Measurements from ENCODE around the gene CTNNA3. TPM values are rescaled to one million over a fixed set of nuclear protein-coding genes. Genes with fewer than 3 reads are reported as not detected.
A peak's percentile ranks its signal among the peaks of the same experiment; 100 is the strongest.

Gene CTNNA3
- total and polyA plus RNA-seq, 5 experiments from 2014 or later = not detected

- Mint-ChIP-seq H3K27me3 (no peaks in the 10 kb centered on the region), H3K27ac (no peak overlapping the region), H3K9me3 (peaks cover 0 to 20% (median 4%) of the 10 kb centered on the region in 9 donors), H3K36me3 (no peaks in the 10 kb centered on the region), H3K4me1 (peaks cover 0 to 3% (median 0%) of the 10 kb centered on the region in 4 donors), H3K4me3 (no peak overlapping the region)
- POLR2A ChIA-PET = no interaction called here
- DNase-seq = no peak
- ATAC-seq = no peak
Observed at GRCh38 chr10:66483966-66484365, 1212.0 kb downstream of the CTNNA3 start.

GRCh38 chr10:66472156-66472555, 1223.8 kb downstream of the CTNNA3 start:
- no peak overlapping the region for H3K4me3 Mint-ChIP-seq
- no peak for DNase-seq

GRCh38 chr10:66467042-66467441, 1229.0 kb downstream of the CTNNA3 start:
- DNase-seq (no peak), ATAC-seq (no peak)
- no peak overlapping the region for H3K4me3 Mint-ChIP-seq
- H3K27ac Mint-ChIP-seq = no peak overlapping the region
- peaks cover 0 to 5% (median 0%) of the 10 kb centered on the region in 3 donors for H3K36me3 Mint-ChIP-seq
- POLR2A ChIA-PET = no interaction called here
- H3K4me1 Mint-ChIP-seq = no peaks in the 10 kb centered on the region
- H3K27me3 Mint-ChIP-seq = no peaks in the 10 kb centered on the region
- peaks cover 2 to 29% (median 12%) of the 10 kb centered on the region in 9 donors for H3K9me3 Mint-ChIP-seq

More at GRCh38 chr10:66472156-66472555, 1223.8 kb downstream of the CTNNA3 start:
- H3K27me3 Mint-ChIP-seq = no peaks in the 10 kb centered on the region
- POLR2A ChIA-PET = no interaction called here
- no peaks in the 10 kb centered on the region for H3K36me3 Mint-ChIP-seq
- no peak for ATAC-seq
- H3K9me3 Mint-ChIP-seq = peaks cover 0 to 19% (median 6%) of the 10 kb centered on the region in 9 donors
- H3K27ac Mint-ChIP-seq = no peak overlapping the region
- no peaks in the 10 kb centered on the region for H3K4me1 Mint-ChIP-seq

- no peak overlapping the region for H3K4me3 Mint-ChIP-seq
- no peak for DNase-seq
- ATAC-seq = no peak
- no peaks in the 10 kb centered on the region for H3K27me3 Mint-ChIP-seq
- POLR2A ChIA-PET = no interaction called here
- H3K27ac Mint-ChIP-seq = no peak overlapping the region
- peaks cover 2 to 29% (median 10%) of the 10 kb centered on the region in 9 donors for H3K9me3 Mint-ChIP-seq
- H3K4me1 Mint-ChIP-seq = no peaks in the 10 kb centered on the region
- peaks cover 0 to 5% (median 0%) of the 10 kb centered on the region in 3 donors for H3K36me3 Mint-ChIP-seq
Observed at GRCh38 chr10:66466622-66467021, 1229.4 kb downstream of the CTNNA3 start.

DNA sequence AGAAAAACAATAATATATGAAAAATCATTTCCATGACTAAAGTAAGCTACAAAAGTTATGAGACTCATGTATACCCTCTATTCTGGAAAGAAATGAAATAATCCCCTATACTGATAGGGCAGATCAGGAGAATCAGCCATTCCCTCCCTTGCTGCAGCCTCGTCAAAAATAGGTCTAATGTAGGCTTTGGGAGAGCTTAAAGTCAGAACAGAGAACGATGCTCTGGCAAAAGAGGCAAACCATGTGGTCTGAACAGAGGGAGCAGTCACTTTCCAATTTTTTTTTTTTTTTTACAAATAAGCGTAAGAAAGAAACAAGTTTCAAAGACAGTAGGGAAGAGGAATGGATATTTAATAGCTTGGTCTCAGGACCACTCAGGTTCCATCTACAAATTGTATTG, 1232.4 kb downstream of the CTNNA3 start:
- no peaks in the 10 kb centered on the region for H3K4me1 Mint-ChIP-seq
- H3K4me3 Mint-ChIP-seq = no peak overlapping the region
- no peak for ATAC-seq
- peaks cover 0 to 5% (median 0%) of the 10 kb centered on the region in 3 donors for H3K36me3 Mint-ChIP-seq
- POLR2A ChIA-PET = no interaction called here
- H3K27me3 Mint-ChIP-seq = no peaks in the 10 kb centered on the region
- peaks cover 2 to 34% (median 11%) of the 10 kb centered on the region in 9 donors for H3K9me3 Mint-ChIP-seq
- peak overlapping the region in 1 of 10 donors; percentile 10 for H3K27ac Mint-ChIP-seq
- DNase-seq = no peak

GRCh38 chr10:66457629-66458028, 1238.4 kb downstream of the CTNNA3 start:
- Mint-ChIP-seq H3K27me3 (no peaks in the 10 kb centered on the region), H3K36me3 (no peaks in the 10 kb centered on the region), H3K4me3 (no peak overlapping the region), H3K4me1 (no peaks in the 10 kb centered on the region), H3K27ac (no peak overlapping the region), H3K9me3 (peaks cover 0 to 23% (median 6%) of the 10 kb centered on the region in 9 donors)
- ATAC-seq (no peak), DNase-seq (no peak)
- POLR2A ChIA-PET = no interaction called here

GRCh38 chr10:66455304-66455703, 1240.7 kb downstream of the CTNNA3 start:
- Mint-ChIP-seq H3K4me3 (no peak overlapping the region), H3K9me3 (peaks cover 0 to 34% (median 8%) of the 10 kb centered on the region in 9 donors), H3K4me1 (no peaks in the 10 kb centered on the region), H3K27me3 (no peaks in the 10 kb centered on the region), H3K36me3 (no peaks in the 10 kb centered on the region), H3K27ac (no peak overlapping the region)
- DNase-seq (no peak), ATAC-seq (no peak)
- POLR2A ChIA-PET = no interaction called here

DNA sequence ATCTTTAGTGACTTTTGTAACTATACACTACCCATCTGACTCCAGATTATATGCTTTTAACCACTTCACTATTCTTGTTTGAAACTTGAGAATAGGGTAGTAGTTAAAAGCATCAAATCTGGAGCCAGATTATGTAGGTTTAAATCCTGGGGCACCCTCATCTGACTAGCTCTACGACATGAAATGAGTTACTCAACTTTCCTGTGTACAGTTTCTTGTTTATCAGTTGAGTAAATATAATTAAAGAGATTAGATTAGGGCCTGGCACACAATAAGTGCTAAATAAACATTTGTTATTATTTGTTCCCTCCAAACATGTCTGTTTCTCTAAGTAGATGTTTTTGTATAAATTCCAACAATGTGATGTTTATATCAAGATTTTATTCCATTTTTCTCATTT, 1255.4 kb downstream of the CTNNA3 start:
- H3K27ac Mint-ChIP-seq = no peak overlapping the region

DNA sequence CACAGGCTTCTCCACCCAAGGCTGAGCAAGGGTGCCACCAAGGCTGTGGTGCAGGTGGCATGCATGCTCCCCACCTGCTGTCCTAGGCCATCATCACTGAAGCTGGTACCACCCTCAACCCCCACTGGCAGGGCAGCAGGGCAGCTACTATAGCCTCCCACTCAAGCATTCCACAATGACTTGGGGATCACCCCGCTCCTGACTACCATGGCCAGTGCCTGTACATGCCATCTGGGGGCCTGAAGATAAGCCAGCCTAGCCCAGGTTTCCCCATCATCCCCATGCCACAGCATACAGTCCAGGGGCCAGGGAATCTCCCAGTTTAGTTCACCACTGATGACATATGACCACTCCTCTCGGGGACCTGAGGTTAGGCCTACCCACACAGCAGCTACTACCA, 1281.1 kb downstream of the CTNNA3 start:
- ATAC-seq (no peak), DNase-seq (no peak)
- Mint-ChIP-seq H3K4me3 (no peak overlapping the region), H3K9me3 (peaks cover 3 to 51% (median 12%) of the 10 kb centered on the region in 9 donors), H3K27me3 (no peaks in the 10 kb centered on the region), H3K27ac (no peak overlapping the region), H3K36me3 (no peaks in the 10 kb centered on the region), H3K4me1 (no peaks in the 10 kb centered on the region)
- POLR2A ChIA-PET = no interaction called here

More for the DNA sequence above, 1255.4 kb downstream of the CTNNA3 start:
- DNase-seq (no peak), ATAC-seq (no peak)
- no peaks in the 10 kb centered on the region for H3K36me3 Mint-ChIP-seq
- no peaks in the 10 kb centered on the region for H3K27me3 Mint-ChIP-seq
- H3K4me1 Mint-ChIP-seq = no peaks in the 10 kb centered on the region
- POLR2A ChIA-PET = no interaction called here
- no peak overlapping the region for H3K4me3 Mint-ChIP-seq
- H3K9me3 Mint-ChIP-seq = peaks cover 0 to 37% (median 16%) of the 10 kb centered on the region in 9 donors

GRCh38 chr10:66405566-66405965, 1290.4 kb downstream of the CTNNA3 start:
- Mint-ChIP-seq H3K4me1 (no peaks in the 10 kb centered on the region), H3K9me3 (peaks cover 0 to 19% (median 4%) of the 10 kb centered on the region in 9 donors), H3K4me3 (no peak overlapping the region), H3K27ac (no peak overlapping the region), H3K27me3 (no peaks in the 10 kb centered on the region), H3K36me3 (no peaks in the 10 kb centered on the region)
- DNase-seq (no peak), ATAC-seq (no peak)
- POLR2A ChIA-PET = no interaction called here

- Mint-ChIP-seq H3K4me3 (no peak overlapping the region), H3K27me3 (no peaks in the 10 kb centered on the region), H3K27ac (no peak overlapping the region), H3K36me3 (no peaks in the 10 kb centered on the region), H3K4me1 (no peaks in the 10 kb centered on the region), H3K9me3 (peaks cover 0 to 13% (median 4%) of the 10 kb centered on the region in 9 donors)
- ATAC-seq = no peak
- DNase-seq = no peak
- POLR2A ChIA-PET = no interaction called here
Observed at GRCh38 chr10:66398669-66399068, 1297.3 kb downstream of the CTNNA3 start.

- DNase-seq = no peak
- H3K9me3 Mint-ChIP-seq = peaks cover 0 to 27% (median 3%) of the 10 kb centered on the region in 9 donors
- H3K27me3 Mint-ChIP-seq = no peaks in the 10 kb centered on the region
- no peak overlapping the region for H3K4me3 Mint-ChIP-seq
- no peaks in the 10 kb centered on the region for H3K4me1 Mint-ChIP-seq
- no peak overlapping the region for H3K27ac Mint-ChIP-seq
- no peak for ATAC-seq
- POLR2A ChIA-PET = no interaction called here
- H3K36me3 Mint-ChIP-seq = no peaks in the 10 kb centered on the region
Observed at GRCh38 chr10:66394342-66395063, 1301.5 kb downstream of the CTNNA3 start.

DNA sequence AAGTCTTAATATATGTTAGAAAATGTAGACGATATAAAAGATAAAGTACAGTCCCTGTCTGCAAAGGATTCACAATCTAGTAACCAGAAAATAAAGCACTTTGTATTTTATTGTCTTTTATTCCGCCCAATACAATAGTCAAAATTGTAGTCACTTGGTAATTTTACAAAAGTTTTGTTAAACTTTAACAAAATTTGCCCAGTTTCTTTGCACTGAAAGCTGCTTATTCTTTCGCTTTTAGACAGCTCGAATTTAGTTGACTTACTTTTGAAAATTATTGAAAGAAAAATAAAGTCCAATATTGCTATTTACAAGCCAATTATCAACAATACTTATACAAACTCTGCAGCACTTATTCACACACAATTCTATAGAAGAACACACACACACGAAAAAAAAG, 1305.1 kb downstream of the CTNNA3 start:
- no peak for ATAC-seq

DNA sequence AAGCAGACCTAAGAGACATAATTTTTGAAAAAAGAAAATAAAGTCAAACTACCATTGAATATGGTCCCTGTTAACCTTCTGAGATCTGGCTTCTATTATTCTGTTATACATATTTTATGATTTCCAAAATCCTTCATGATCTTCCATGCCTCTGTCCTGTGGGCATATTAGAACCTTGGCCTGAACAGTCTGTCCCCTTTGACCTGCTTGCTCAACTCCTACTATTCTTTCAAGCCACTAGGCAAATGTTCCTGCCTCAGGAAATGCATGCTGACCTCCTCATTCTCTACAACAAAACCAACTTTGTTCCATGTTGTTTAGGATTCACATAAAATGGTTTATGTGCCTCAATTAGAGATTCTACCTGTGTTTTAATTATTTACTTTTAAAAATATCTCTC, 1315.0 kb downstream of the CTNNA3 start:
- no peak overlapping the region for H3K4me3 Mint-ChIP-seq
- peaks cover 0 to 3% (median 0%) of the 10 kb centered on the region in 5 donors for H3K27me3 Mint-ChIP-seq
- no peak overlapping the region for H3K27ac Mint-ChIP-seq
- DNase-seq = no peak
- H3K4me1 Mint-ChIP-seq = no peaks in the 10 kb centered on the region
- POLR2A ChIA-PET = no interaction called here
- no peaks in the 10 kb centered on the region for H3K36me3 Mint-ChIP-seq
- ATAC-seq = no peak
- H3K9me3 Mint-ChIP-seq = peaks cover 0 to 27% (median 9%) of the 10 kb centered on the region in 9 donors

More for the DNA sequence above, 1305.1 kb downstream of the CTNNA3 start:
- Mint-ChIP-seq H3K36me3 (no peaks in the 10 kb centered on the region), H3K4me1 (no peaks in the 10 kb centered on the region), H3K4me3 (no peak overlapping the region), H3K27ac (no peak overlapping the region), H3K9me3 (peaks cover 0 to 27% (median 7%) of the 10 kb centered on the region in 9 donors), H3K27me3 (no peaks in the 10 kb centered on the region)
- DNase-seq = no peak
- POLR2A ChIA-PET = no interaction called here

All from naive thymus-derived CD8-positive, alpha-beta T cell (primary cell).